Measurements from ENCODE around the gene SOST. TPM values are rescaled to one million over a fixed set of nuclear protein-coding genes. Genes with fewer than 3 reads are reported as not detected.

SOST gene
- total RNA-seq, 1 donor from 2014 or later = not detected

DNA sequence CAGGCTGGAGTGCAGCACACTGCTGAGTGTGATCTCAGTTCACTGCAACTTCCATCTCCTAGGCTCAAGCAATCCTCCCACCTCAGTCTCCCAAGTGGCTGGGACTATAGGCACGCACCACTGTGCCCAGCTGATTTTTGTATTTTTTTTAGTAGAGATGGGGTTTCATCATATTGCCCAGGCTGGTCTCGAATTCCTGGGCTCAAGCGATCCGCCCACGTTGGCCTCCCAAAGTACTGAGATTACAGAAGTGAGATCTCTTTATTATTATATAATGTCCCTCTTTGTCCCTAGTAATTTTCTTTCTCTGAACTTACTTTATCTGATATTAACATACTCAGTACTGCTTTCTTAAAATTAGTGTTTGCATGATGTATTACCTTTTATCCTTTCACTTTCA, 29.9 kb upstream of the SOST start:
- intact Hi-C loops (cut with DNase I) = loop anchor here (10.0 kb wide), 1 partner anchor 56 kb away; the partner anchor contains the start of gene CD300LG
- no peak for ATAC-seq
- TF ChIP-seq, protein P1, sequence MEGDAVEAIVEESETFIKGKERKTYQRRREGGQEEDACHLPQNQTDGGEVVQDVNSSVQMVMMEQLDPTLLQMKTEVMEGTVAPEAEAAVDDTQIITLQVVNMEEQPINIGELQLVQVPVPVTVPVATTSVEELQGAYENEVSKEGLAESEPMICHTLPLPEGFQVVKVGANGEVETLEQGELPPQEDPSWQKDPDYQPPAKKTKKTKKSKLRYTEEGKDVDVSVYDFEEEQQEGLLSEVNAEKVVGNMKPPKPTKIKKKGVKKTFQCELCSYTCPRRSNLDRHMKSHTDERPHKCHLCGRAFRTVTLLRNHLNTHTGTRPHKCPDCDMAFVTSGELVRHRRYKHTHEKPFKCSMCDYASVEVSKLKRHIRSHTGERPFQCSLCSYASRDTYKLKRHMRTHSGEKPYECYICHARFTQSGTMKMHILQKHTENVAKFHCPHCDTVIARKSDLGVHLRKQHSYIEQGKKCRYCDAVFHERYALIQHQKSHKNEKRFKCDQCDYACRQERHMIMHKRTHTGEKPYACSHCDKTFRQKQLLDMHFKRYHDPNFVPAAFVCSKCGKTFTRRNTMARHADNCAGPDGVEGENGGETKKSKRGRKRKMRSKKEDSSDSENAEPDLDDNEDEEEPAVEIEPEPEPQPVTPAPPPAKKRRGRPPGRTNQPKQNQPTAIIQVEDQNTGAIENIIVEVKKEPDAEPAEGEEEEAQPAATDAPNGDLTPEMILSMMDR (IDR thresholded peaks at IDR 0.05) = no peak

GRCh38 chr17:43787728-43788127, 29.1 kb upstream of the SOST start:
- DNase-seq (no peak), ATAC-seq (no peak)
- H3K4me3 ChIP-seq = no peak overlapping the region
- H3K27me3 ChIP-seq = no peaks in the 10 kb centered on the region
- no peak overlapping the region for H3K27ac ChIP-seq
- no peaks in the 10 kb centered on the region for H3K36me3 ChIP-seq
- TF ChIP-seq, protein P1 (IDR thresholded peaks at IDR 0.05) = no peak
- no peaks in the 10 kb centered on the region for H3K4me1 ChIP-seq
- no peaks in the 10 kb centered on the region for H3K9me3 ChIP-seq
- intact Hi-C loops (cut with DNase I) = loop anchor here (10.0 kb wide), 1 partner anchor 57 kb away; the partner anchor contains the start of gene CD300LG

More for the DNA sequence above, 29.9 kb upstream of the SOST start:
- Histone ChIP-seq H3K9me3 (no peaks in the 10 kb centered on the region), H3K27ac (no peak overlapping the region), H3K36me3 (no peaks in the 10 kb centered on the region), H3K4me1 (no peaks in the 10 kb centered on the region), H3K4me3 (no peak overlapping the region), H3K27me3 (no peaks in the 10 kb centered on the region)
- DNase-seq = no peak

DNA sequence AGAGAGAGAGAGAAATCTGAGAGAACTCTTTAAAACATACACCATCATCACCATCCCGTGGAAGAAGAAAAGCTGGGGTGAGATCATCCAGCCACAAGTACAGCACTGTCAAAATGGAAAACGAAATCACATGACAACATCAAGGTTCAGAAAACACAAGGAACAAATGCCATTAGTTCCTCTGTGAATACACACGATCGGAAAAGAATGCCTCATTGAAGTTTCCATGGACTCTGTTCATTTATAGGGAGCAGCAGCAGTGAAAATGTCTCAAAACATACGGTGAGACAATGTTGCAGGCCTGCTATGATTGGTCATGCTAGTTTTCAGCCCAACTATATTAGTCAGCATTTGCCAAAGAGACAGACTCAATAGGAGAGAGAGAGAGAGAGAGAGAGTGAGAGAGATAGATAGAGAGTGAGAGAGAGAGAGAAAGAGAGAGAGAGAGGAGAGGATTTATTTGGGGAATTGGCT, 26.1 kb upstream of the SOST start:
- Histone ChIP-seq H3K9me3 (no peaks in the 10 kb centered on the region), H3K36me3 (no peaks in the 10 kb centered on the region), H3K27ac (no peak overlapping the region), H3K27me3 (no peaks in the 10 kb centered on the region), H3K4me1 (peaks cover 6% of the 10 kb centered on the region), H3K4me3 (no peak overlapping the region)
- intact Hi-C loops (cut with DNase I) = loop anchor here (10.0 kb wide), 1 partner anchor 60 kb away; the partner anchor contains the start of gene CD300LG
- no peak for ATAC-seq
- DNase-seq = no peak
- TF ChIP-seq, protein P1 (IDR thresholded peaks at IDR 0.05) = no peak

GRCh38 chr17:43784068-43784467, 25.5 kb upstream of the SOST start:
- Histone ChIP-seq H3K4me3 (no peak overlapping the region), H3K36me3 (no peaks in the 10 kb centered on the region), H3K9me3 (no peaks in the 10 kb centered on the region), H3K27me3 (no peaks in the 10 kb centered on the region), H3K4me1 (peaks cover 12% of the 10 kb centered on the region), H3K27ac (no peak overlapping the region)
- TF ChIP-seq, protein P1 (IDR thresholded peaks at IDR 0.05) = no peak
- ATAC-seq (no peak), DNase-seq (no peak)
- intact Hi-C loops (cut with DNase I) = loop anchor here (10.0 kb wide), 1 partner anchor 61 kb away; the partner anchor contains the start of gene CD300LG

- TF ChIP-seq, protein P1 (IDR thresholded peaks at IDR 0.05) = no peak
- ATAC-seq (no peak), DNase-seq (no peak)
- Histone ChIP-seq H3K4me1 (peaks cover 12% of the 10 kb centered on the region), H3K36me3 (no peaks in the 10 kb centered on the region), H3K27me3 (no peaks in the 10 kb centered on the region), H3K4me3 (no peak overlapping the region), H3K27ac (no peak overlapping the region), H3K9me3 (no peaks in the 10 kb centered on the region)
- intact Hi-C loops (cut with DNase I) = loop anchor here (10.0 kb wide), 1 partner anchor 62 kb away; the partner anchor contains the start of gene CD300LG
These were observed 24.5 kb upstream of the SOST start for GRCh38 chr17:43782913-43783680.
